HCT116 (cell line): ENCODE measurements around the gene PSMD2. TPM values are rescaled to one million over a fixed set of nuclear protein-coding genes. Genes with fewer than 3 reads are reported as not detected.

Experiments used
- ATAC-seq: fragments of 200-7000 bp; cut with Tn5 transposase; 2 replicates; pipeline ENCODE4 v1.9.1; 2020; ENCODE audit warnings: mild to moderate bottlenecking, moderate library complexity
- BruUV-seq: library from RNA; stranded (reverse); fragments of 400-500 nt; replicated peaks from 2 replicates; lab custom pipeline; 2021; lab: Mats Ljungman, UMichigan
- CTCF ChIA-PET: fragments of 300-600 bp; sonication (Branson Sonifier 250); formaldehyde crosslinking; loops from one replicate; lab custom pipeline; 2021; ENCODE audit warnings: antibody characterized with exemption; lab: Charles Lee
- POLR2A ChIA-PET: fragments of 300-600, 350-600 bp; sonication (Branson Sonifier 250); formaldehyde crosslinking; loops from one replicate; lab custom pipeline; 2021; ENCODE audit warnings: antibody characterized with exemption; lab: Charles Lee
- RAD21 ChIA-PET, 2 experiments: fragments of 300-600 bp; sonication (Branson Sonifier 250); formaldehyde crosslinking; loops; one replicate each; lab custom pipeline; 2023; ENCODE audit warnings: low total read pairs in 2 of 2; ENCODE audit not compliant: uncharacterized antibody in 2 of 2, unreplicated experiment in 2 of 2, low non-redundant PET in 1 of 2; lab: Charles Lee
- DNase-seq: peaks from one replicate; pipeline ENCODE4 v3.0.0-alpha.2; 2010; ENCODE audit warnings: low read depth, low spot score
- H2AFZ ChIP-seq: fragments of 200-600 bp; shearing (Covaris generic), sonication (generic); 2 replicates; pipeline ENCODE4 v1.6.1; 2017; ENCODE audit warnings: low read depth, mixed run types, mixed read lengths, antibody characterized with exemption, low read length; ENCODE audit not compliant: poor library complexity, severe bottlenecking
- H3K27ac ChIP-seq: 2 replicates; pipeline ENCODE4 v1.5.1; 2012; ENCODE audit warnings: low read depth, low read length
- H3K27me3 ChIP-seq: fragments of 200-600 bp; sonication (generic); 2 replicates; pipeline ENCODE4 v1.6.1; 2016; ENCODE audit warnings: mixed run types, low read length, mixed read lengths; ENCODE audit not compliant: insufficient read depth
- H3K36me3 ChIP-seq, 2 experiments: fragments of 200-500 bp in 1 of 2; fragments of 200-600 bp in 1 of 2; sonication (Bioruptor generic) in 1 of 2; sonication (generic) in 1 of 2; 2 replicates each; pipeline versions ENCODE4 v1.5.1 to v1.6.1; 2014 to 2016; ENCODE audit warnings: low read length in 2 of 2, inconsistent platforms in 1 of 2, mixed read lengths in 1 of 2, mixed run types in 1 of 2; ENCODE audit not compliant: insufficient read depth in 2 of 2, control insufficient read depth in 1 of 2
- H3K4me1 ChIP-seq, 2 experiments: fragments of 200-600 bp in 1 of 2; sonication (generic) in 1 of 2; 2 replicates each; pipeline versions ENCODE4 v1.5.1 to v1.6.1; 2012 to 2017; ENCODE audit warnings: low read length in 2 of 2, inconsistent platforms in 1 of 2, mild to moderate bottlenecking in 1 of 2, mixed read lengths in 1 of 2, mixed run types in 1 of 2, moderate library complexity in 1 of 2; ENCODE audit not compliant: insufficient read depth in 2 of 2, control insufficient read depth in 1 of 2
- H3K4me2 ChIP-seq: fragments of 200-600 bp; sonication (generic); 2 replicates; pipeline ENCODE4 v1.6.1; 2017; ENCODE audit warnings: mixed run types, low read length, mixed read lengths
- H3K4me3 ChIP-seq, 2 experiments: fragments of 200-600 bp in 1 of 2; sonication (generic) in 1 of 2; replicated peaks in 1 of 2; 2 replicates each; pipeline ENCODE4 v1.5.1; 2011 to 2016; ENCODE audit warnings: low read length in 2 of 2, control low read depth in 1 of 2, low read depth in 1 of 2, mild to moderate bottlenecking in 1 of 2, mixed read lengths in 1 of 2, mixed run types in 1 of 2
- H3K79me2 ChIP-seq: fragments of 200-600 bp; sonication (generic); 2 replicates; pipeline ENCODE4 v1.6.1; 2017; ENCODE audit warnings: mild to moderate bottlenecking, mixed run types, low read length, moderate library complexity, mixed read lengths; ENCODE audit not compliant: insufficient read depth
- H3K9ac ChIP-seq: fragments of 200-600 bp; sonication (generic); 2 replicates; pipeline ENCODE4 v1.6.1; 2016; ENCODE audit warnings: low read length, mixed read lengths
- H3K9me2 ChIP-seq: fragments of 200-600 bp; sonication (generic), shearing (Covaris generic); 2 replicates; pipeline ENCODE4 v1.6.1; 2017; ENCODE audit warnings: mixed run types, mild to moderate bottlenecking, moderate library complexity; ENCODE audit not compliant: insufficient read depth
- H3K9me3 ChIP-seq, 2 experiments: fragments of 200-500 bp in 1 of 2; fragments of 200-600 bp in 1 of 2; sonication (Bioruptor generic) in 1 of 2; sonication (generic) in 1 of 2; 2 replicates each; pipeline ENCODE4 v1.6.1; 2014 to 2017; ENCODE audit warnings: low read length in 2 of 2, mixed read lengths in 2 of 2, inconsistent platforms in 1 of 2, low read depth in 1 of 2, mild to moderate bottlenecking in 1 of 2, mixed run types in 1 of 2, moderate library complexity in 1 of 2; ENCODE audit not compliant: control insufficient read depth in 1 of 2, insufficient read depth in 1 of 2
- H4K20me1 ChIP-seq: fragments of 200-600 bp; sonication (generic), shearing (Covaris generic); 2 replicates; pipeline ENCODE4 v1.6.1; 2017; ENCODE audit warnings: mixed run types, mild to moderate bottlenecking, moderate library complexity; ENCODE audit not compliant: insufficient read depth
- CTCF ChIP-seq, 3 experiments: fragments of 200-600 bp in 1 of 3; sonication (generic) in 1 of 3; IDR thresholded peaks in 2 of 3; conservative IDR thresholded peaks in 1 of 3; 2 replicates each; pipeline ENCODE4 v1.5.1; 2012 to 2017; ENCODE audit warnings: low read depth in 2 of 3, low read length in 2 of 3, antibody characterized with exemption in 1 of 3, borderline replicate concordance in 1 of 3, control low read depth in 1 of 3, mild to moderate bottlenecking in 1 of 3, mixed read lengths in 1 of 3, mixed run types in 1 of 3, moderate library complexity in 1 of 3; ENCODE audit not compliant: insufficient read depth in 1 of 3
- EGR1 ChIP-seq: IDR thresholded peaks from 2 replicates; pipeline ENCODE4 v1.6.1; 2012; ENCODE audit warnings: low read depth
- ELF1 ChIP-seq: IDR thresholded peaks from 2 replicates; pipeline ENCODE4 v1.6.1; 2012; ENCODE audit warnings: low read depth, borderline replicate concordance
- EZH2 ChIP-seq: fragments of 200-600 bp; sonication (generic); IDR thresholded peaks from 2 replicates; pipeline ENCODE4 v1.6.1; 2017; ENCODE audit warnings: antibody characterized with exemption, mixed run types
- EZH2phosphoT487 ChIP-seq: fragments of 200-600 bp; IDR thresholded peaks from 2 replicates; pipeline ENCODE4 v1.6.1; 2018; ENCODE audit warnings: antibody characterized with exemption, borderline replicate concordance
- SIN3A ChIP-seq: IDR thresholded peaks from 2 replicates; pipeline ENCODE4 v1.6.1; 2012; ENCODE audit warnings: low read depth
- SRF ChIP-seq: IDR thresholded peaks from 2 replicates; pipeline ENCODE4 v1.6.1; 2012; ENCODE audit warnings: low read depth
- YY1 ChIP-seq: IDR thresholded peaks from 2 replicates; pipeline ENCODE4 v1.6.1; 2011; ENCODE audit warnings: low read length, low read depth, moderate library complexity, mild to moderate bottlenecking; ENCODE audit not compliant: insufficient replicate concordance; ENCODE audit errors: extremely low read depth
- ZNF274 ChIP-seq: fragments of 200-500 bp; sonication (Bioruptor generic); IDR thresholded peaks from 2 replicates; pipeline ENCODE4 v1.6.1; 2014; ENCODE audit warnings: mild to moderate bottlenecking, low read depth, low read length, inconsistent platforms
- intact Hi-C: fragments of 100-400 bp; cut with micrococcal nuclease; formaldehyde crosslinking; loops from 2 replicates; pipeline ENCODE4 v1.10.0; 2022
- total RNA-seq: library from RNA; stranded (reverse); gene quantifications from one replicate; pipeline ENCODE4 v1.2.1, GENCODE V29; 2021; ENCODE audit not compliant: unreplicated experiment
- TF ChIP-seq, protein P1 (sequence below): IDR thresholded peaks from 2 replicates; pipeline ENCODE4 v1.6.1; 2011; ENCODE audit warnings: mild to moderate bottlenecking, low read length, moderate library complexity; ENCODE audit not compliant: insufficient replicate concordance; ENCODE audit errors: extremely low read depth
- TF ChIP-seq, protein P2 (sequence below): IDR thresholded peaks from 2 replicates; pipeline ENCODE4 v1.6.1; 2012

PSMD2 gene
- total RNA-seq, 1 experiment from 2014 or later = 402 TPM

DNA sequence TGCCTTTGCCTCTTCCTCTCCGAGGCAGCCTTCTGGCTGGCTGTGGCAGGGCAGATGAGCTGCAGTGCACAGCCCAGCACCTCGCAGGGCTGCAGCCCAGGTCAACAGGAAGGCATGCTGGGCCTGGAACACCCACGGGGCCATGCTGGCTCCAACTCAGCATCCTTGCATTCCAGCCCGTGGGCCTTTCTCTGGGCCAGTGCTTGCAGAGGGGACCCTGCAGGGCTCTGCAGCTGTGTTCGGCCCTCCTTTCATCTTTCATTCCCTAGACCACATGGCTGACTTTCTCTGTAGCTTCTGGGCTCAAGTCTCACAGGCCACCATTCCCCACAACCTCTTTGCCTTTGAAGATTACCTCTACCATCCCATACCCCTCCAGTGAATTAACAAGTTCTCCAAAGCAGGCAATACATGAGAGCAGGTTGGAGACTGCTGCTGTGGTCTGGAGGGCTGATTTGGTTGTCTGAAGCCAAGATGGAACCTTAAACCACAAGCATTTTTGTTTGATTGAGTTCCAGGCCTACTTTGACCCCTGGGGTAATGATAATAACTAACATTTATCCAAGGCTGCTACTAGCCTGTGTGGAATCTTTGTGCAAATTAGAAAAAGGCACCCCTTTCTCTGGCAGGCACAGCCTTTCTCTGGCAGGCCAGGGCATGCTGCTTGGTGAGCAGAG is 44.3 kb downstream of the PSMD2 start (continued):
- TF ChIP-seq, protein P1, sequence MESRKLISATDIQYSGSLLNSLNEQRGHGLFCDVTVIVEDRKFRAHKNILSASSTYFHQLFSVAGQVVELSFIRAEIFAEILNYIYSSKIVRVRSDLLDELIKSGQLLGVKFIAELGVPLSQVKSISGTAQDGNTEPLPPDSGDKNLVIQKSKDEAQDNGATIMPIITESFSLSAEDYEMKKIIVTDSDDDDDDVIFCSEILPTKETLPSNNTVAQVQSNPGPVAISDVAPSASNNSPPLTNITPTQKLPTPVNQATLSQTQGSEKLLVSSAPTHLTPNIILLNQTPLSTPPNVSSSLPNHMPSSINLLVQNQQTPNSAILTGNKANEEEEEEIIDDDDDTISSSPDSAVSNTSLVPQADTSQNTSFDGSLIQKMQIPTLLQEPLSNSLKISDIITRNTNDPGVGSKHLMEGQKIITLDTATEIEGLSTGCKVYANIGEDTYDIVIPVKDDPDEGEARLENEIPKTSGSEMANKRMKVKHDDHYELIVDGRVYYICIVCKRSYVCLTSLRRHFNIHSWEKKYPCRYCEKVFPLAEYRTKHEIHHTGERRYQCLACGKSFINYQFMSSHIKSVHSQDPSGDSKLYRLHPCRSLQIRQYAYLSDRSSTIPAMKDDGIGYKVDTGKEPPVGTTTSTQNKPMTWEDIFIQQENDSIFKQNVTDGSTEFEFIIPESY = no peak
- TF ChIP-seq SRF (no peak), ZNF274 (no peak), ELF1 (no peak), EZH2phosphoT487 (no peak), SIN3A (no peak)
- TF ChIP-seq, protein P2, sequence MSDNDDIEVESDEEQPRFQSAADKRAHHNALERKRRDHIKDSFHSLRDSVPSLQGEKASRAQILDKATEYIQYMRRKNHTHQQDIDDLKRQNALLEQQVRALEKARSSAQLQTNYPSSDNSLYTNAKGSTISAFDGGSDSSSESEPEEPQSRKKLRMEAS = no peak

DNA sequence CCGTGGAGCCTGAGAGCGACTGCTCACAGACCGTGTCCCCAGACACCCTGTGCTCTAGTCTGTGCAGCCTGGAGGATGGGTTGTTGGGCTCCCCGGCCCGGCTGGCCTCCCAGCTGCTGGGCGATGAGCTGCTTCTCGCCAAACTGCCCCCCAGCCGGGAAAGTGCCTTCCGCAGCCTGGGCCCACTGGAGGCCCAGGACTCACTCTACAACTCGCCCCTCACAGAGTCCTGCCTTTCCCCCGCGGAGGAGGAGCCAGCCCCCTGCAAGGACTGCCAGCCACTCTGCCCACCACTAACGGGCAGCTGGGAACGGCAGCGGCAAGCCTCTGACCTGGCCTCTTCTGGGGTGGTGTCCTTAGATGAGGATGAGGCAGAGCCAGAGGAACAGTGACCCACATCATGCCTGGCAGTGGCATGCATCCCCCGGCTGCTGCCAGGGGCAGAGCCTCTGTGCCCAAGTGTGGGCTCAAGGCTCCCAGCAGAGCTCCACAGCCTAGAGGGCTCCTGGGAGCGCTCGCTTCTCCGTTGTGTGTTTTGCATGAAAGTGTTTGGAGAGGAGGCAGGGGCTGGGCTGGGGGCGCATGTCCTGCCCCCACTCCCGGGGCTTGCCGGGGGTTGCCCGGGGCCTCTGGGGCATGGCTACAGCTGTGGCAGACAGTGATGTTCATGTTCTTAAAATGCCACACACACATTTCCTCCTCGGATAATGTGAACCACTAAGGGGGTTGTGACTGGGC is 45.7 kb downstream of the PSMD2 start:
- Histone ChIP-seq H3K27me3 (no peaks in the 10 kb centered on the region), H3K9me3 (no peaks in the 10 kb centered on the region), H3K9ac (no peak overlapping the region), H3K9me2 (no peaks in the 10 kb centered on the region), H3K27ac (no peak overlapping the region), H3K4me1 (peaks cover 9 to 14% of the 10 kb centered on the region in 2 experiments), H2AFZ (no peak overlapping the region), H4K20me1 (no peaks in the 10 kb centered on the region), H3K4me2 (no peak overlapping the region), H3K4me3 (no peak overlapping the region), H3K36me3 (peaks cover 5 to 9% of the 10 kb centered on the region in 2 experiments; a peak in 2 of 4 replicates), H3K79me2 (no peaks in the 10 kb centered on the region)
- BruUV-seq = no TSS peak
- ATAC-seq (no peak), DNase-seq (no peak)
- ChIA-PET POLR2A (interaction anchor here (0.6 to 0.7 kb wide), 2 partner anchors 17 to 27 kb away, joined by 3 to 6 read pairs; no protein-coding TSS in a partner anchor), CTCF (interaction anchor here (0.9 to 1.5 kb wide), 7 partner anchors 8 to 449 kb away, joined by 3 to 7 read pairs (median 4); partner anchors contain the start of genes FAM131A and POLR2H), RAD21 (no interaction called here)
- intact Hi-C loops = no loop called here
- TF ChIP-seq EGR1 = no peak
- no peak for TF ChIP-seq ZNF274
- TF ChIP-seq EZH2 = no peak
- TF ChIP-seq, protein P2 = no peak
- TF ChIP-seq CTCF (IDR thresholded peaks at IDR 0.05 in 2 of 3, conservative IDR thresholded peaks at IDR 0.05 in 1 of 3; ENCODE audit: borderline replicate concordance in 1 of 3, insufficient read depth in 1 of 3, low read depth in 2 of 3, low read length in 2 of 3) = no peak
- no peak for TF ChIP-seq SRF
- TF ChIP-seq YY1 = no peak
- TF ChIP-seq EZH2phosphoT487 = no peak
